ENCODE data around the gene RTP4. TPM values are rescaled to one million over a fixed set of nuclear protein-coding genes. Genes with fewer than 3 reads are reported as not detected.
"Not testable (repeated sequence)": the region's sequence is repeated elsewhere in the genome, so short reads cannot be mapped to it uniquely, and the experiment has no call there.

The RTP4 gene
- total RNA-seq, 1 donor from 2014 or later: 3.9 TPM

DNA sequence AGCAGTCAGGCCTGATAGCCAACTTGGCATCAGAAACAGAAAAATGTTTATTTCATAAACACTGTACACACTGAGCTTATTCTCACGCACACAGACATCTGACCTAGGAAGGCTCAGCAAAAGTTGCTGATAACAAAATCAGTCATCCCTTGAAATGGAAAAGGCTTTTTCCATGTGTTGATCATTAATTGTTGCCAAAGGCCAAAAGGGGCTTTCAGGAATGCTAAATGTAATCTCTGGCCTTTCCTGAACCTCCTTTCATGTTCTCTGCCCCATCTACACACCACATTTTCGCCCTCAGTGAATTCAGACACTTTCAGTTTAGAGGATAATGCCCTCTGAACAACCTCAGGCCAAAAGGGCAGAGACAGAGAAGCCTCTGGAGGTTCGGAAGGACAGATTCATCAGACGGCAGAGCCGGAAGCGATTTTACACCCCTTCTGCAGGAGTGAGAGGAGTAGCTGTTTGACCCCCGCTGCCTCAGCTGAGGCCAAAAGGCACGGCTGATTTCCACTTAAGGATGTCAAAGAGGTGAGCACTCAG is 14.5 kb downstream of the RTP4 start:
- H3K4me1 Mint-ChIP-seq (ENCODE audit: low read depth): peaks cover 1% of the 10 kb centered on the region
- no peak overlapping the region for H3K4me3 Mint-ChIP-seq (ENCODE audit: low read depth)
- no peak overlapping the region for H3K27ac Mint-ChIP-seq
- peaks cover 14% of the 10 kb centered on the region for H3K27me3 Mint-ChIP-seq (ENCODE audit: low read depth)
- intact Hi-C loops (cut with micrococcal nuclease): no loop called here
- peaks cover 9% of the 10 kb centered on the region for H3K9me3 Mint-ChIP-seq
- peaks cover 9% of the 10 kb centered on the region for H3K36me3 Mint-ChIP-seq (ENCODE audit: low read depth)
- DNase-seq (ENCODE audit: low spot score): no peak

GRCh38 chr3:187383246-187383645 is 15.1 kb downstream of the RTP4 start:
- H3K27me3 Mint-ChIP-seq (ENCODE audit: low read depth): peaks cover 18% of the 10 kb centered on the region
- H3K4me1 Mint-ChIP-seq (ENCODE audit: low read depth): peaks cover 1% of the 10 kb centered on the region
- H3K36me3 Mint-ChIP-seq (ENCODE audit: low read depth): peaks cover 4% of the 10 kb centered on the region

GRCh38 chr3:187385296-187385695 is 17.1 kb downstream of the RTP4 start:
- peaks cover 1% of the 10 kb centered on the region for H3K4me1 Mint-ChIP-seq (ENCODE audit: low read depth)
- H3K27ac Mint-ChIP-seq: no peak overlapping the region
- H3K27me3 Mint-ChIP-seq (ENCODE audit: low read depth): peaks cover 31% of the 10 kb centered on the region
- DNase-seq (ENCODE audit: low spot score): no peak
- peaks cover 19% of the 10 kb centered on the region for H3K9me3 Mint-ChIP-seq
- H3K4me3 Mint-ChIP-seq (ENCODE audit: low read depth): no peak overlapping the region
- intact Hi-C loops (cut with micrococcal nuclease): no loop called here
- H3K36me3 Mint-ChIP-seq (ENCODE audit: low read depth): no peaks in the 10 kb centered on the region

More at GRCh38 chr3:187383246-187383645, 15.1 kb downstream of the RTP4 start:
- peaks cover 13% of the 10 kb centered on the region for H3K9me3 Mint-ChIP-seq
- intact Hi-C loops (cut with micrococcal nuclease): no loop called here
- no peak overlapping the region for H3K27ac Mint-ChIP-seq
- DNase-seq (ENCODE audit: low spot score): no peak
- no peak overlapping the region for H3K4me3 Mint-ChIP-seq (ENCODE audit: low read depth)

DNA sequence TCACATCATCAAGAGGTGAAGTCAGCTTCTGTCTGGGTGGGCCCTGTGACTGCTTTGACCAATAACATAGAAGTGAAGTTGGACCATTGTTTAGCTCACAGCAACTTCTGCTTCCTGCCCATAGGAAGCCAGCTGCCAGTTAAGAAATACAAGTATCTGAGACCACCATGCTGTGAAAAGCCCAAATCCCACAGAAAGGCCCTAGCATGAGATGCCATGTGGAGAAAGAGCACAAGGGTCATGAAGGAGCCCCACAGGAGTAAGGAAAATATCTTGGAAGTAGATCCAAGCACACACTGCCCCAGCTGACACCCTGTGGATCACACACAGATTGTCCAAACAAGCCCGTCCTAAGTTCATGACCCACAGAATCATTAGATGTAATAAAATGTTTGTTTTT is 28.5 kb downstream of the RTP4 start:
- H3K9me3 Mint-ChIP-seq: no peaks in the 10 kb centered on the region
- no peaks in the 10 kb centered on the region for H3K36me3 Mint-ChIP-seq (ENCODE audit: low read depth)
- intact Hi-C loops (cut with micrococcal nuclease): no loop called here
- no peaks in the 10 kb centered on the region for H3K4me1 Mint-ChIP-seq (ENCODE audit: low read depth)
- H3K27me3 Mint-ChIP-seq (ENCODE audit: low read depth): peaks cover 38% of the 10 kb centered on the region
- no peak for DNase-seq (ENCODE audit: low spot score)
- no peak overlapping the region for H3K27ac Mint-ChIP-seq
- H3K4me3 Mint-ChIP-seq (ENCODE audit: low read depth): no peak overlapping the region

- Mint-ChIP-seq H3K36me3 (ENCODE audit: low read depth) (no peaks in the 10 kb centered on the region), H3K27ac (no peak overlapping the region), H3K4me3 (ENCODE audit: low read depth) (no peak overlapping the region), H3K9me3 (no peaks in the 10 kb centered on the region), H3K27me3 (ENCODE audit: low read depth) (peaks cover 31% of the 10 kb centered on the region), H3K4me1 (ENCODE audit: low read depth) (no peaks in the 10 kb centered on the region)
- intact Hi-C loops (cut with micrococcal nuclease): no loop called here
- no peak for DNase-seq (ENCODE audit: low spot score)
These were observed 30.8 kb downstream of the RTP4 start for GRCh38 chr3:187398955-187399354.

GRCh38 chr3:187400756-187401155 is 32.6 kb downstream of the RTP4 start:
- H3K27ac Mint-ChIP-seq: no peak overlapping the region
- H3K27me3 Mint-ChIP-seq (ENCODE audit: low read depth): peaks cover 27% of the 10 kb centered on the region
- no peaks in the 10 kb centered on the region for H3K36me3 Mint-ChIP-seq (ENCODE audit: low read depth)
- no peaks in the 10 kb centered on the region for H3K4me1 Mint-ChIP-seq (ENCODE audit: low read depth)
- no peak overlapping the region for H3K4me3 Mint-ChIP-seq (ENCODE audit: low read depth)
- no peak for DNase-seq (ENCODE audit: low spot score)
- no peaks in the 10 kb centered on the region for H3K9me3 Mint-ChIP-seq
- intact Hi-C loops (cut with micrococcal nuclease): no loop called here

GRCh38 chr3:187401856-187402255 is 33.7 kb downstream of the RTP4 start:
- no peaks in the 10 kb centered on the region for H3K4me1 Mint-ChIP-seq (ENCODE audit: low read depth)
- no peaks in the 10 kb centered on the region for H3K9me3 Mint-ChIP-seq
- no peak for DNase-seq (ENCODE audit: low spot score)
- intact Hi-C loops (cut with micrococcal nuclease): no loop called here
- peaks cover 25% of the 10 kb centered on the region for H3K27me3 Mint-ChIP-seq (ENCODE audit: low read depth)
- no peak overlapping the region for H3K4me3 Mint-ChIP-seq (ENCODE audit: low read depth)
- H3K27ac Mint-ChIP-seq: no peak overlapping the region
- no peaks in the 10 kb centered on the region for H3K36me3 Mint-ChIP-seq (ENCODE audit: low read depth)

- Mint-ChIP-seq H3K9me3 (no peaks in the 10 kb centered on the region), H3K4me1 (ENCODE audit: low read depth) (no peaks in the 10 kb centered on the region), H3K36me3 (ENCODE audit: low read depth) (no peaks in the 10 kb centered on the region), H3K27ac (no peak overlapping the region), H3K27me3 (ENCODE audit: low read depth) (peaks cover 22% of the 10 kb centered on the region), H3K4me3 (ENCODE audit: low read depth) (no peak overlapping the region)
- no peak for DNase-seq (ENCODE audit: low spot score)
- intact Hi-C loops (cut with micrococcal nuclease): no loop called here
These were observed 35.6 kb downstream of the RTP4 start for GRCh38 chr3:187403768-187404288.

GRCh38 chr3:187406927-187407326 is 38.7 kb downstream of the RTP4 start:
- Mint-ChIP-seq H3K4me3 (ENCODE audit: low read depth) (no peak overlapping the region), H3K36me3 (ENCODE audit: low read depth) (no peaks in the 10 kb centered on the region), H3K9me3 (no peaks in the 10 kb centered on the region), H3K27me3 (ENCODE audit: low read depth) (peaks cover 10% of the 10 kb centered on the region), H3K4me1 (ENCODE audit: low read depth) (no peaks in the 10 kb centered on the region), H3K27ac (no peak overlapping the region)
- intact Hi-C loops (cut with micrococcal nuclease): no loop called here
- DNase-seq (ENCODE audit: low spot score): no peak

GRCh38 chr3:187411991-187412781 is 44.0 kb downstream of the RTP4 start:
- H3K36me3 Mint-ChIP-seq (ENCODE audit: low read depth); H3K27me3 Mint-ChIP-seq (ENCODE audit: low read depth); H3K4me1 Mint-ChIP-seq (ENCODE audit: low read depth); H3K4me3 Mint-ChIP-seq (ENCODE audit: low read depth); H3K27ac Mint-ChIP-seq; H3K9me3 Mint-ChIP-seq; intact Hi-C loops (cut with micrococcal nuclease); DNase-seq (ENCODE audit: low spot score): not testable (repeated sequence)

Other genes starting within 250 kb of the RTP4 start
- gene RPL39L, start 228.9 kb upstream of the RTP4 start, total RNA-seq: 11.0 and 13.0 TPM in 2 replicates
- not detected in 2 replicates for gene RTP1, start 170.9 kb upstream of the RTP4 start, total RNA-seq
- gene MASP1, start 76.6 kb upstream of the RTP4 start, total RNA-seq: not detected in 2 replicates

Measured in activated T-helper 2 cell treated with anti-CD3 and anti-CD28 coated beads, Interferon-gamma antibody, Interleukin-2, Interleukin-4, amounts not matched to agents 10 μg/mL and 5 μg/mL and 100 μg/mL, durations not matched to agents 14 hours and 24 hours and 36 hours (primary cell).